ENCODE data around the gene NEU4. TPM values are rescaled to one million over a fixed set of nuclear protein-coding genes. Genes with fewer than 3 reads are reported as not detected.
"Not testable (repeated sequence)": the region's sequence is repeated elsewhere in the genome, so short reads cannot be mapped to it uniquely, and the experiment has no call there.

NEU4 gene
- total and polyA plus RNA-seq, 3 donors from 2014 or later: 0.88 to 2.0 (median 1.6) TPM

- TF ChIP-seq CTCF (IDR thresholded peaks at IDR 0.05): peak in 1 of 3 experiments; percentile 15
- no peak for TF ChIP-seq POLR2A (IDR thresholded peaks at IDR 0.05)
- Histone ChIP-seq H3K27ac (peak overlapping the region; percentile 73 to 79), H3K27me3 (no peaks in the 10 kb centered on the region)
Measured at GRCh38 chr2:241804326-241805229, 4.4 kb upstream of the NEU4 start.

GRCh38 chr2:241806217-241806616 lies 2.8 kb upstream of the NEU4 start:
- DNase-seq; H3K4me3 ChIP-seq; H3K27me3 ChIP-seq; H3K36me3 ChIP-seq (ENCODE audit: low read depth, missing control alignments); intact Hi-C loops (cut with DNase I; ENCODE audit: low total_unique reads); H3K9me3 ChIP-seq; H3K27ac ChIP-seq: not testable (repeated sequence)
- peaks cover 36% of the 10 kb centered on the region for H3K4me1 ChIP-seq
- no CpG with 5 or more reads among the region's 8 CpGs for WGBS, 2 donors

More at GRCh38 chr2:241804326-241805229, 4.4 kb upstream of the NEU4 start:
- intact Hi-C loops (cut with DNase I; ENCODE audit: low total_unique reads): no loop called here
- 21 to 37% methylated on average over 13 to 30 of the region's 35 CpGs for whole genome bisulfite sequencing, 2 donors
- Histone ChIP-seq H3K4me3 (peak overlapping the region; percentile 41 to 57), H3K4me1 (peaks cover 30% of the 10 kb centered on the region), H3K9me3 (no peaks in the 10 kb centered on the region), H3K36me3 (ENCODE audit: low read depth, missing control alignments) (no peaks in the 10 kb centered on the region)
- peak; percentile 18 for DNase-seq

- Histone ChIP-seq H3K36me3 (ENCODE audit: low read depth, missing control alignments) (no peaks in the 10 kb centered on the region), H3K9me3 (no peaks in the 10 kb centered on the region), H3K4me1 (peaks cover 34% of the 10 kb centered on the region), H3K27ac (peak overlapping the region; percentile 16 to 80), H3K4me3 (no peak overlapping the region), H3K27me3 (no peaks in the 10 kb centered on the region)
- intact Hi-C loops (cut with DNase I; ENCODE audit: low total_unique reads): no loop called here
- peak; percentile 60 for DNase-seq
- TF ChIP-seq POLR2A (IDR thresholded peaks at IDR 0.05) (no peak), CTCF (IDR thresholded peaks at IDR 0.05) (no peak)
- WGBS, 2 donors: 43 to 57% methylated on average over 15 to 16 of the region's 17 CpGs
Measured at GRCh38 chr2:241808051-241808720, 807 bp upstream of the NEU4 start.

- intact Hi-C loops (cut with DNase I; ENCODE audit: low total_unique reads): no loop called here
- no peak for DNase-seq
- no peaks in the 10 kb centered on the region for H3K27me3 ChIP-seq
- H3K4me1 ChIP-seq: peaks cover 22% of the 10 kb centered on the region
- WGBS, 2 donors: 88% methylated on average over 14 to 28 of the region's 29 CpGs
- no peak overlapping the region for H3K4me3 ChIP-seq
- TF ChIP-seq CTCF (IDR thresholded peaks at IDR 0.05): no peak
- TF ChIP-seq POLR2A (IDR thresholded peaks at IDR 0.05): no peak
- no peaks in the 10 kb centered on the region for H3K9me3 ChIP-seq
- peak overlapping the region in 1 of 2 donors; percentile 80 for H3K27ac ChIP-seq
- H3K36me3 ChIP-seq (ENCODE audit: low read depth, missing control alignments): no peaks in the 10 kb centered on the region
Measured at GRCh38 chr2:241809383-241810306, 652 bp downstream of the NEU4 start.

Data from testis (tissue), 3 donors.